IPS-NIHi11 (cell line): Measurements from ENCODE around the gene PDGFA.
"Not testable (repeated sequence)": the region's sequence is repeated elsewhere in the genome, so short reads cannot be mapped to it uniquely, and the experiment has no call there.

Experiments used
- DNase-seq: peaks from one replicate; pipeline ENCODE4 v3.0.0; 2012; ENCODE audit warnings: mixed read lengths, low spot score

Gene PDGFA

DNA sequence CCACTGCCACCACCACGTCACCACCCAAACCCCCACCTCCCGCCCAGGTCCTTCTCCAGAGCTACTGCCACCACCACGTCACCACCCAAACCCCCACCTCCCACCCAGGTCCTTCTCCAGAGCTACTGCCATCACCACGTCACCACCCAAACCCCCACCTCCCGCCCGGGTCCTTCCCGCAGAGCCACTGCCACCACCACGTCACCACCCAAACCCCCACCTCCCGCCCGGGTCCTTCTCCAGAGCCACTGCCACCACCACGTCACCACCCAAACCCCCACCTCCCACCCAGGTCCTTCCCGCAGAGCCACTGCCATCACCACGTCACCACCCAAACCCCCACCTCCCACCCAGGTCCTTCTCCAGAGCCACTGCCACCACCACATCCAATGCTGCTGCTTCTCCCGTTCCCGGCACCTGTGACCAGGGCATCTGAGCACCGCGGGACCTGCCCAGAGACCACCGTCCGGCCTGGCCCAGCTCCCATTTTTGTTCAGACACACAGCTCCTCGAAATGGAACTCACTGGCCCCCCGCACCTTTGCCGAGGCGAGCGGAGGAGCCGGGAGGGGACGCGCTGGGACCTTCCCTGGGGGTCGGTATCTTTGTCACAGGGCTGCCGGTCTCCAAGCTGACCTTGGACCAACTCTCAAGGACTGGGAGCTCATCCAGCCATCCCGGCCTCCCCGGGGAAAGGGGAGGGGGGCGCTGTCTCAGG, 32.7 kb upstream of the PDGFA start:
- not testable (repeated sequence) for DNase-seq

DNA sequence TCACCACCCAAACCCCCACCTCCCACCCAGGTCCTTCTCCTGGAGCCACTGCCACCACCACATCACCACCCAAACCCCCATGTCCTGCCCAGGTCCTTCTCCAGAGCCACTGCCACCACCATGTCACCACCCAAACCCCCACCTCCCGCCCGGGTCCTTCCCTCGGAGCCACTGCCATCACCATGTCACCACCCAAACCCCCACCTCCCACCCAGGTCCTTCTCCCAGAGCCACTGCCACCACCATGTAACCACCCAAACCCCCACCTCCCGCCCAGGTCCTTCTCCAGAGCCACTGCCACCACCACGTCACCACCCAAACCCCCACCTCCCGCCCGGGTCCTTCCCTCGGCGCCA, 31.9 kb upstream of the PDGFA start:
- DNase-seq: not testable (repeated sequence)

DNA sequence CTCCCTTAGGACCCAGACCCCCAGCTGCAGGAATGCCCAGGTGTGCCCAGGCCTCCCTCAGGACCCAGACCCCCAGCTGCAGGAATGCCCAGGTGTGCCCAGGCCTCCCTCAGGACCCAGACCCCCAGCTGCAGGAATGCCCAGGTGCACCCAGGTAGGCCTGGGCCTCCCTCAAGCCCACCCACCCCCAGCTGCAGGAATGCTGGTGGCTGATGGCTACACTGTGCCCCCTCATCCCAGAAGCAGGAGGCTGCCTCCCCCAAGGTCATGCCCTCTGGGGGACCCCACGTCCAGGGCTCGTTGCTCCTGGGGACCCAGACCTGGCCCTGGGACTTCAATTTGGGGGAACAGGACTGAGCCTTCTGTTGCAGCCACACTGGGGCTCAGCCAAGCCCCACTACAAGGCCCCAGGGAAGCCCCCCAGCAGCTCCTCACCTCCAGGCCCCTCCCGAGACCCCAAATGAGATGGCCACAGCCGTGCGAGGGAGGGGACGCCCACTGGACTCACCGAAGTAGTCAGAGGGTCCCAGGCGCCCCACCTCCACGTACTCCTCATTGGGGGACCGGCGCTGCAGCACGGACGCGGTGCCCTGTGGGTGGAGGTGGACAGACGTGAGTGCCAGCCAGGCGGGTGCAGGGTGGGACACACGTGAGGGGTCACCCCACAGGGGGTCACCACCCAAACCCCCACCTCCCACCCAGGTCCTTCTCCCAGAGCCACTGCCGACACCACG, 31.4 kb upstream of the PDGFA start:
- DNase-seq: no peak

DNA sequence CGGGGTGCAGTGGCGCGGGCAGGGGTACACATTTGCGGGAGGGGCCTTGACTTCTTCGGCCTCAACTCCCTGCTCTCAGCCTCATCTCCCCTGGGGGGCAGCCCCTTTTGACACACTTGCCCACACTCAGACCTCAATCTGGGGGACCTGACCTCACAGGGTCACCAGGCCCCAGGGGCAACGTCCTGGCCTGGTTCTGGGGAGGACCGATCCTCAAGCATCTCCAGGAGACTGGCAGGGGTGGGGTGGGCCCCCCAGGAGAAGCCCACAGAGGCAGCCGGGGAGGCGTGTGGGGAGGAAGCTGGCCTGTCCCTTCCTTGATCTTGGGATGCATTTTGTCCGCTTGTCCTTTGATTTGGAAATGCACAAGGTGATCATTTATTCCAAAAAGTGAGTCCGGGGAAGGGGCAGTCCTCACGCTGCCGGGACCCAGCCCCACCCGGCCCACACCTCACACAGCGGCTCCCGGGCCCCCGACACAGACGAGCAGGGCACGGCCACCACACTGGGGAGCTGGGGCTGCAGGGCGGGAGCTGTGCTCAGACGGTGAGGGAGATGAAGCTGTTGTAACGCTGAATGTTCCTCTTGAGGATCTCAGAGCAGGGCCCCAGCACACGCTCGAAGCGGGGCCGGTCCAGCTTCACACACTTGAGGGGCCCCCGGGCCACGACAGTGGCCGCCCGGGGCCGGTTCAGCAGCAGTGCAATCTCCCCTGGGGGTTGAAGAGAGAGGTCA, 30.4 kb upstream of the PDGFA start:
- no peak for DNase-seq

DNA sequence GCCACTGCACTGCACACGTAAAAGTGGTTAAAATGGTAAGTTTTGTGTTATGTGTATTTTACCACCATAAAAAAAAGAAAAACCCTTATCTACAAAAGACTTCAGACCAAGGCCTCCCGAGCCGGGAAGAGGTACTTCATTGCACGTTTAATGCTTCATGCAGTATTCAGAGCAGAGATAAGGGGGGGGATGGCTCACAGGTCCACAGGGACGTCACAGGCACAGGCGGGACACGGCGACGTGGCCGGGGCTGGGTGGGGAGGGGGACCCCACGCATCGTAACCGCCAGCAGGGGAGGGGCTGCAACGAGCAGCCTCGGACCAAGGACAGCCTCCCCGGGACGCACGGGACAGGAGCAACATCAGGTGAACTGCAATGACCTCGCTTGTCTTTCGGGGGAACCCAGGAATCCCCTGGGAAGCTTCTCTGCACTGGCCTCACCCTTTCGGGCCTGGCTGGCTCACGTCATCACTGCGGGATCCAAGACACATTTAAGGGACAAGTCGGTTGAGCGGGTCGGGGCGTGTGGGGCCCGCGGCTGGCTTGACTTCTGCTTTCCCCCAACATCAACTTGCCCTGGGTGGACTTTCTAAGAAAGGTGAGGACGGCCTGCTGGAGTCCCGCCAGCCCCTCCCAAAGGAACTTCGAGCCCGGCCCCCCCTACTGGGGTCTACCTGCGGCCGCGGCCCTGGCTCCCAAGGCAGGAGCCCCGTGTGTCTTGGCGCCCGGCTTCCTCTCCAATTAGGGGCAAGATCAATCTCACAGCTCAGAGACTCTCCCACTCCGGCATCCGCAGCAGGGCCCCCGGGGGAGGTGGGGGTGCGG, 29.6 kb upstream of the PDGFA start:
- DNase-seq: no peak

DNA sequence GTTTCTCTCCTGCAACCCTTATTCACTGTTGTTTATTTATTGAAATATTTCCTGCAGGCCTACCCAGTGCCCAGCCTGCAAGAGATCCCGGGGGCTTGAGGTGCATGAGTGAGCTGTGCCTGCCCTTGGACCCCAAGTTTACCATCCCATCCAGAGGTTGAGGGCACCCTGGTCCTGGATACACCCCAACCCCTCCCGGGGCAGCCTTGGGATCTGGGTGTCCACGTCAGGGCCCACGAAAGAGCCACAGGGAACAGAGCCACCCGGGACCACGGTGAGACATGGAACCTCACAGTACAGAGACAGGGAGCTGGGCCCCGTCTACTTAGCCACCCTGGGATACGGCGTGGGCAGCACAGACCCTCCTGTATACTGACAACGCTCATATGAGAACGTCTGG, 28.8 kb upstream of the PDGFA start:
- no peak for DNase-seq

DNA sequence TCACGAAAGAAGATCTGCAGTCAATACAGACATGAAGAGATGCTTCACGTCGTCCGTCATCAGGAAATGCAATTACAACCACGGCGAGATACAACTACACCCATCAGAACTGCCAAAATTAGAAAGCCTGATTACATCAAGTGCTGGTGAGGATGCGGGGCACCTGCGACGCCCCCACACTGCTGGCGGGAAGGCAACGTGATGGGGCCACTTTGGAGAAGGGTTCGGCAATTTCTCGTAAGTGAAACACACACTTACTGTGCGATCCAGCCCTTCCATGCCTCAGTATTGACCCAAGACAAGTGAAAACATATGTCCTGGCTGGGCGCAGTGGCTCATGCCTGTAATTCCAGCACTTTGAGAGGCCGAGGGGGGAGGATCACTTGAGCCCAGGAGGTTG, 25.8 kb upstream of the PDGFA start:
- no peak for DNase-seq

DNA sequence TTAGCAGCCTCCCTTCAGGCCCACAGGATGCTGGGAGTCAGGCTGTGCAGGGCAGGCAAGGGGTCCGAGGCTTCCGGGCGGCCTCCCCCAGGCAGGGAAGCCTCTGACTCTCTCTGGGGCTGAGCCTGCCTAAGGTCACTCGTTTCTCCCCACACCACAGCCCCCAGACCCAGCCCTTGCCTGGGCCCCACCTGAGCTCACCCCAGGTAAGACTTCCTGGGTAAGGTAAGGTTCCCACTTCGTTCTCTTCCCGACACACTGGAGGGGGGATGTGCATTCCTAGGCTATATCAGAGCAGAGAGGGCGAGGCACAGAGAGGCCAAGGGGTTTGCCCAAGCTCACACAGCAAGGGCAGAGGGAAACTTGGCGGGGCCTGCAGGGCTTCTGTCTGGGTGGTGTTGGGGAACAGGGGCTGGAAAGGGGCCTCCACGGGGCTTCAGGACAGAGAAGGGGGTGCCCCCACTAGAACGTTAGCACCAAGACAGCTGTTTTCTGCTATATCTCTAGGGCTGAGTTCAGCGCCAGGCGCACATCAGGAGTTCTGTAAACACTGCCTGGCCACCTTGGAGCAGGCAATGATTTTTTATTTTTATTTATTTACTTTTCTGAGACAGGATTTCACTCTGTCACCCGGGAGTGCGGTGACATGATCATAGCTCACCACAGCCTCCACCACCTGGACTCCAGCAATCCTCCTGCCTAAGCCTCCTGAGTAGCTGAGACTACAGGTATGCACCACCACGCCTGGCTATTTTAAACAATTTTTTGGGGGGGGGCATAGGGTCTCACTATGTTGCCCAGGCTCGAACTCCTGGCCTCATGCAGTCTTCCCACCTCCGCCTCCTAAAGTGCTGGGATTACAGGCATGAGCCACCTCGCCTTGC, 24.9 kb upstream of the PDGFA start:
- no peak for DNase-seq

DNA sequence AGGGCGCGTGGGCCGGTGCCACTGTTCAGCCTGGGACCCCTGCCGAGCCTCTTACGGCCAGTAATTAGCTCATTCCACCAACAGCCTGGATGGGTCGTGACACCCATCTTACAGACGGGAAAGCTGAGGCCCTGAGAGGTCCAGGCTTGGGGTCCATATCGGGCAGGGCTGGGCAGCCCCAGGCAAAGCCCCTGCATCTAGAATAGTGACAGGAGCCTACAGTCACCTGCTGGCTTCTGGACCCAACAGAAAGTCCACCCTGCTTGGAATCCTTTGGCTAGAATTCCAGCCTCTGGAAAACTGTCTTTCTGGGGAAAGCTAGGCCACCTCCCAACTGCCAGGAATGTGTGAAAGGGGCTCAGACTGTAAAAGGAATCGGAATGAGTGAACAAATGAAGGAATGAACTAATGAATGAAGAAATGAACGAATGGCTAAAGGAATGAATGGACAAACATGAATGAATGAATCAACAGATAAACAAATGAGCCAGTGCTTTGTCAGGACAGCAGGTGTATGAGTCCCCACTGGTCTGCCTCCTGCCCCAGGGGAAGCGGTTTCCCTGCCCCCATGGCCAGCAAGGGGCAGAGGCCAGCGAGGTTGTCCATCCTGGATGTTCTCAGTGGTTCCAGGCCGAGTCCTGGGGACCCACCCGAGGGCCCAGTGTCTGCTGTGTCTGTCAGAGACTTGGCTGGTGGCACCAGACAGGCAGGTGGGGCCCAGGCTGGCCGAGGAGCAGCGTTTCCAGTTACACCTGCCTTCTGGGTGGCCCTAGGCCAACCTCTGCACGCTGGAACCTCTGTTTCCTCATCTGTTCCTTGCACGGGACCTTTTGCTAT, 24.1 kb upstream of the PDGFA start:
- DNase-seq: no peak

DNA sequence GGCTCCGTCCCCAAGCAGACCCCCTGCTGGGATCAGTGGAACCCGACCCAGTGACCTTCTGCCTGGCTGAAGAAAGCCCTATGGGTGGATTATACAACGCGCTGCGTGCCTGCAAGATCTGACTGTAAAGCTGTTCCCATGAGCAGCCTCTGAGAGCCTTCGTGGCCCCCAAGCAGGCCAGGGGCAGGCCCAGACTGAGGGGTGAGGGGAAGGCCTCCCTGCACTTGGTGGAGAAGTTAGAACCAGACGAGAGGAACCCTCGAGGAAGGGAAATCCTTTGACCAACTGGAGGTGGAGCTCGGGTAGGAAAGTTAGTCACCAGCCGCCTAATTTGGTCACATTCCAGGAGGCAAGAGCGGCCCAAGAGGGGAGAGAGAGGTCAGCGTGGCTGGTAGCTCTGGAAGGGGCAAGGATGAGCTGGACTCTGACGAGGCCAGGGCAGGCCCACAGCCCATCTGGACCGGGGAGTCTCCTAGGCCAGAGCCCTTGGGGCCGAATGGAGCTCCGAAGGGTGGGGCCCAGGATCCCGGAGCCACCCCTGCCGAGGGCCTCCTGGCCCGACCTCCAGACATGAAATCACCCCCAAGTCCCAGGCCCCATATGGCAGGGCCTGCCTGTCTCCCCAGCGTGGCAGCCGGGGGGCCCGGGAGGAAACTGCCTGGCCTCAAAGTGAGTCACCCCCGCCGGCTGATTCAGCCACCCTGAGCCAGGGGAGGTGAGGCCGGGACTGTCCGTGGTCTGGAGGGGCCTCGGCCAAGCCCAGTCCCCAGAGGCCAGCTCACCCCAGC, 23.3 kb upstream of the PDGFA start:
- DNase-seq: no peak

DNA sequence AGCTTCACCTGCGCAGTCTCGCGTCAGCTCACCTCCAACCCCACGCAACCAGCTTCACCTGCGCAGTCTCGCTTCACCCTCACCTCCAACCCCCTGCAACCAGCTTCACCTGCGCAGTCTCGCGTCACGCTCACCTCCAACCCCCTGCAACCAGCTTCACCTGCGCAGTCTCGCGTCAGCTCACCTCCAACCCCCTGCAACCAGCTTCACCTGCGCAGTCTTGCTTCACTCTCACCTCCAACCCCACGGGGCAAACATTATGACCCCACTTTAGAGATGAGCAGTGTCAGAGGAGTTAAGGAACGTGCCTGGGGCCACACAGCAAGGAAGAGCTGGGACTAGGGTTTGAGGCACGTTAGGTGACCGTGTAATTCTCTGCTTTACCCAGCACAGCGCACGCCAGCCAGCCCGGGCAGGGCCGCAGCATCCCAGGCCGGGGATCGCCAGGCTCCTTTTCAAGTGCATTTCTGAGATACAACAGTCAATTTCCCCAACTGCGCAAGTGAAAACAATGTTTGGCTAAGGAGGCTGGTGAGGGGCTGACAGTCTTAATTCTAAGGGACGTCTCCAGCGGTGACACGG, 22.6 kb upstream of the PDGFA start:
- no peak for DNase-seq

DNA sequence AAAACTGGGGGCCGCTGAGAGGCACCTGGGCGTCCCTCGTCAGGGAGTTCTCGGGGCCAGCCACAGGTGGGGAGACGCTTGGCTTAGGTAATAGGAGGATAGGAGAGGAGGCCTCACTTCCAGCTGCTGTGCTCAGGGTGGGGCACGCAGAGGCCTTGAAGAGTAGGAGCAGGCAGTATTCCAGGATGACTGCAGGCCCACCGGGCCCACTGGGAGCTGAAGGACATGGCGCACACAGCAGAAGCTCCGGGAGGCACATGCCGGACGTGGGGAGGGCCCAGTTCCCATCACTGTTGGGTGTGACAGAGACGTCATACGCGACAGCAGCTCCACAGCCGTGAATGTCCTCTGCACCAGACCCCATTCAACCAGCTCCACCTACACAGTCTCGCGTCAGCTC, 22.0 kb upstream of the PDGFA start:
- DNase-seq: no peak

DNA sequence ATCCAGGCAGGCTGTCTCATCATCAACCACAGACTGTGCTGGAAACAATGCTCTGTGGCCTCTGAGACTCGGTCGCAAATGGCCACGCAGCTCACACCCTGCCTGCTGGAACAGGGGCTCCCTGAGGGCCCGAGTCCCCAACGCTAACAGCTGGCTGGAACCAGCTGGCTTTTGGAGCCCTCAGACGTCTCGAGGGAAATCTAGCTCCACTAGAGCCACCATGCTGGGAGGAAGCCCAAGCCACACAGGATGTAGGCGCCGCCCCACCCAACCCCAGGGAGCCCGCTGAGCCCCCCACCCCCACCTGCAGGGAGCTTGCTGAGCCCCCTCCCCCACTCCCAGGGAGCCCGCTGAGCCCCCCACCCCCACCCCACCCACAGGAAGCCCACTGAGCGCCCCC, 21.4 kb upstream of the PDGFA start:
- DNase-seq: no peak

DNA sequence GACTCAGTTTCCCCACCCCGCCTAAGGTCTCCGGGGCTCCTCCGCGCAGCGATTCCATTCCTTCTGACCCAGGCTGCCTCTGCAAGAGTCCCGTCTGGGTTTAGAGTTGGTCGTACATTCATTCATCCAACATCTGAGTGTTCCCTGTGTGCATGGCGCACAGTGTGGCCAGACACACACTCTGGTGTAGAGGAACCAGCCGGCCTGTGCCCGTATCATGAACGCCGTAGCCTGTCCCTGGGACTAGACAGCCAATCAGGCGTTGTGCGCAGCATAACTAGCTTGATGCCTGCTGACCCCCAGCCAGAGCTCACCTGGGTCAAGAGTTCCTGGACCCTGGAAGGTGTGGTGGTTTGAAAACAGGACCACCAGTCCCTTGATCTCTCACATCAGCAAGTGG, 20.9 kb upstream of the PDGFA start:
- no peak for DNase-seq

DNA sequence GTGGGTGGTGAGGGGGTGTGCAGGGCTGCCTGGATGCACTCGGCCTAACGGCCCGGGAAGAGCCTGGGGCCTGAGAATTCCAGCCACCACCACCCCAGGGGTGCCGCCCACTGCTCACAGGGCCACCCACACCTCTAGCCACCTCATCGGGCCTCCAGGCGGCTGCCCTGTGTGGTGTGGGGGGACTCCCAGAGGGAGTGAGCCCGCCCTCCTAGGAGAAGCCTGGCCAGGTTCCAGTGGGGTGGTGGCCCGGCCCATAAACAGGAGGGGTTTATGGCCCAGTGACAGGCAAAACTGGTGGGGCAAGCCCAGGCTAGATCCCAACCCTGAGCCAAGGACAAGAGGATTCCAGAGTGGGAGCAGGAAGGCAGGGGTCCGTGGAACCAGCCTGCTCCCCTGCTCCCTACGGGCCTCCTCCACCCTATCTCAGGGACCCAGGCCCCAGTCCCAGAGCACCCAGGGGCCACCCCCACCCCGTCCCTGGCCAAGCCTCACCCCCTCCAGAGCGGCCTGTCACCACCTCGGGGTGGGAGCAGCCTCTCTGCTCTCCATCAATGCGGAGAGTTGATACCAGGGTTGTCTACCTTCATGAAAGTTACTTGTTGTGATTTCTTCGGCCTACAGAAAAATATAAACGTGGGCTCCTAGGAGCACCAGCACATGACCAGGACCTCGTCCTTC, 20.2 kb upstream of the PDGFA start:
- peak; percentile 78 for DNase-seq

DNA sequence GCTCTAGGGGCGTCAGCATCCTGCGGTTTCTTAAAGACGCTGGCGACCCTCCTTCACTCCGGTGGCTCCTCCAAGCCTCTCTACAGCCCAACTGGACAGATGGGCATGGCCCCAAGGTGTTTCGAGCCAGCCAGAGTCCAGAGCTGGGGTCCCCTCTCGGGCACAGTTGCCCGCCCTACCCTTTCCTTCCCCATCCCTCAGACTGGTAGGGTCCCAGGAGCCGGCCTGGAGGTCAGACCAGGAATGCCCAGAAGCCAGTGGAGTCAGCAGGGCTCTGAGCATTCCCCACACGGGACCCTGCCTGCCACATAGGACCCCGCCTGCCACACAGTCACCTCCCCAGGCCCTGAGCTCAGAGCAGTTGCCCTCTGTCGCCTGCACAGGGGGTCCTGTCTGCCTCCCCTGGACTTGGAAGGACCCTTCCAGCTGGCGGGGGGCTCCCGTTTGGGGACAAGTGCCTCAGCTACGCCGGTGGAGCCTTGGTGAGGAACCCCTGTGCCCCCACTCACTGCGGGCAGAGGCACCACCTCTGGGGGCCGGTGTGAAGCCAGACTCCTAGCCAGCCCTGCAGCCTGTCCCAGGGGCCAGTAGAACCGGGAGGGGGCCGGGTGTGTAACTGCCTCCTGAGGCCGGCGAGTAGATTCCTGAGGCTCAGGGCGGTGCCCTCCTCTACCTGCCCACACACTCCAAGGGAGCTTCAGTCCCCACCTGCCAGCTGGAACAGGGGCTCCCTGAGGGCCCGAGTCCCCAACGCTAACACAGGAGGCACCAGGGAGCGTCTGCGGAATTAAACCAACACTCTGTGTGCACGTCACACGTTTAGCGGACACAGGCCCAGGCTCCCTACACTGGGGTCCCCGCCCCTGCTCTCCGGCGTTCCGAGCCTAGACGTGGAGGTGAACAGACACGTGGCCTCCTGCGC, 19.4 kb upstream of the PDGFA start:
- DNase-seq: no peak

DNA sequence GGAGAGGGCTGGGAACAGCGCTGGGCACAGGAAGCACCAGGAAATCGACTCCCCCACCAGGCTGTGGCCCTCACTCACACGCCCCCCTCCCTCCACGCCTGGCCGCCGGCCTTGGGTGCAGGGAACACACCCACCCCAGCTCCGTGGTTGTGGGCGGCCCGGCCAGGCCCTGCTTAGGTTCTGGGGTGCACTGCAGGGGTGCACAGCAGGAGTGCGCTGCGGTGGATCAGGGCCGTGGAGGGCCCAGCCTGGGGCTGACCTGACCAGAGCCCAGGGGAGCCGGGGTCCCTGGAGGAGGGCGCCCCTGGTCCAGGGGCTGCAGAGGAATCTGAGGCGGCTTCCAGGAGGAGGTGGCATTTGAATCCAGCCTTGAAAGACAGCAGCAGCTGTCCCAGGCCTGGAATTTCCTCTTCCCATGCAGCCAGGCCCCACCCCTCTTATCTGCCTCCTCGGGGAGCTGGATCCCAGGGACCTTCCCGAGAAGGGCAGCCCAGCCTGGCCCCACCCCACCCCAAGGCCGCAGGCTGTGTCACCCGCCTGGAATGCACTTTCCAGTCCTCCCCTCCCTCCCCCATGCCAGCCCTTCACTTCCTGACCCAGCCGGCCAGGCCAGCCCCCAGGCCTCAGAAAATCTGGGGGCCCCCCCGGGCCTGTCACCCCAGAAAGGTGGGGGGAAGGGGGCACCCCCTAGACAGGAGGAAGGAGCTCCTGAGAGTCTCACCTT, 18.4 kb upstream of the PDGFA start:
- peak; percentile 79 for DNase-seq
